ENCODE data around the gene SMIM11. TPM values are rescaled to one million over a fixed set of nuclear protein-coding genes. Genes with fewer than 3 reads are reported as not detected.

The SMIM11 gene
- total and polyA plus RNA-seq, 2 of the 4 experiments (the other 2 are of a cell fraction): 3.6 to 8.8 TPM

- no peaks in the 10 kb centered on the region for H3K36me3 ChIP-seq (ENCODE audit: control insufficient read depth, insufficient read depth, low read length)
- H3K27me3 ChIP-seq (ENCODE audit: control insufficient read depth, insufficient read depth, low read length): no peaks in the 10 kb centered on the region
- peaks cover 24% of the 10 kb centered on the region for H3K4me1 ChIP-seq (ENCODE audit: control insufficient read depth, insufficient read depth, low read length)
- intact Hi-C loops (cut with micrococcal nuclease) (no loop called here), in situ Hi-C loops (cut with MboI; ENCODE audit: low sequenced_read_pairs) (no loop called here), dilution Hi-C loops (cut with HindIII; ENCODE audit: low sequenced_read_pairs, unreplicated experiment) (no loop called here)
- 0 out of 4 replicates have a peak, but pooled peaks cover 0 to 4% of the 10 kb centered on the region in 2 experiments for H3K79me1 ChIP-seq (ENCODE audit: low read depth in 1 of 2, low read length in 2 of 2)
- TF ChIP-seq SMC3 (IDR thresholded peaks at IDR 0.05; ENCODE audit: low read depth, low read length): no peak
- no peak for TF ChIP-seq RAD21 (IDR thresholded peaks at IDR 0.05; ENCODE audit: low read length)
- no peak for TF ChIP-seq CEBPB (IDR thresholded peaks at IDR 0.05; ENCODE audit: low read depth, low read length)
- TF ChIP-seq MAZ (IDR thresholded peaks at IDR 0.05; ENCODE audit: borderline replicate concordance, low read depth, low read length): no peak
- no peak for TF ChIP-seq POLR2A (IDR thresholded peaks at IDR 0.05; ENCODE audit: low read depth, low read length)
- TF ChIP-seq ELK1 (IDR thresholded peaks at IDR 0.05; ENCODE audit: borderline replicate concordance, low read depth, low read length): no peak
- no peak for TF ChIP-seq BHLHE40 (IDR thresholded peaks at IDR 0.05; ENCODE audit: low read depth, low read length)
- no peak for TF ChIP-seq NFE2L2 (IDR thresholded peaks at IDR 0.05; ENCODE audit: low read depth, low read length)
- TF ChIP-seq MXI1 (IDR thresholded peaks at IDR 0.05; ENCODE audit: borderline replicate concordance, low read depth, low read length): no peak
- TF ChIP-seq CTCF (conservative IDR thresholded peaks at IDR 0.05; ENCODE audit: low read depth, low read length): no peak
- no peak for TF ChIP-seq CHD1 (IDR thresholded peaks at IDR 0.05; ENCODE audit: low read depth, low read length)
- TF ChIP-seq, protein P1, sequence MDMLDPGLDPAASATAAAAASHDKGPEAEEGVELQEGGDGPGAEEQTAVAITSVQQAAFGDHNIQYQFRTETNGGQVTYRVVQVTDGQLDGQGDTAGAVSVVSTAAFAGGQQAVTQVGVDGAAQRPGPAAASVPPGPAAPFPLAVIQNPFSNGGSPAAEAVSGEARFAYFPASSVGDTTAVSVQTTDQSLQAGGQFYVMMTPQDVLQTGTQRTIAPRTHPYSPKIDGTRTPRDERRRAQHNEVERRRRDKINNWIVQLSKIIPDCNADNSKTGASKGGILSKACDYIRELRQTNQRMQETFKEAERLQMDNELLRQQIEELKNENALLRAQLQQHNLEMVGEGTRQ (IDR thresholded peaks at IDR 0.05; ENCODE audit: low read depth, low read length): no peak
- TF ChIP-seq FOS (IDR thresholded peaks at IDR 0.05; ENCODE audit: low read depth, low read length): no peak
- TF ChIP-seq RCOR1 (IDR thresholded peaks at IDR 0.05; ENCODE audit: insufficient replicate concordance, low read length): no peak
- no peak for TF ChIP-seq MAFK (IDR thresholded peaks at IDR 0.05; ENCODE audit: low read depth, low read length)
- no peak for TF ChIP-seq RFX5 (IDR thresholded peaks at IDR 0.05; ENCODE audit: low read depth, low read length)
- no peak overlapping the region for H3K56ac ChIP-seq (ENCODE audit: extremely low read depth, insufficient read depth, low read length)
- no peak overlapping the region for H4K5ac ChIP-seq (ENCODE audit: low read depth, low read length)
- no peak overlapping the region for H3K23ac ChIP-seq (ENCODE audit: low read depth, low read length)
- H4K91ac ChIP-seq (ENCODE audit: insufficient read depth, low read depth, low read length): no peak overlapping the region
- ChIA-PET CTCF (no interaction called here), POLR2A (ENCODE audit: unreplicated experiment) (no interaction called here)
- no peaks in the 10 kb centered on the region for H3K9me3 ChIP-seq (ENCODE audit: control insufficient read depth, insufficient read depth, low read length)
- no peak overlapping the region for H3K4ac ChIP-seq (ENCODE audit: low read depth, low read length)
- no peak overlapping the region for H3K14ac ChIP-seq (replicated peaks; ENCODE audit: low read depth, low read length)
- BruUV-seq (replicated peaks): no TSS peak
- no peaks in the 10 kb centered on the region for H4K20me1 ChIP-seq (ENCODE audit: insufficient read depth, low read length)
- H4K8ac ChIP-seq (ENCODE audit: low read depth in 2 of 2, low read length in 2 of 2): no peak overlapping the region
- H2BK15ac ChIP-seq (ENCODE audit: low read depth, low read length): no peak overlapping the region
- no peak overlapping the region for H3K9ac ChIP-seq (ENCODE audit: low read depth, low read length)
- ATAC-seq (ENCODE audit: low read depth): no peak
- H3K4me2 ChIP-seq (ENCODE audit: low read depth, low read length): no peak overlapping the region
- DNase-seq: no peak
- H2AFZ ChIP-seq (replicated peaks; ENCODE audit: low read length, poor library complexity): no peak overlapping the region
- no peak overlapping the region for H2BK20ac ChIP-seq (ENCODE audit: low read depth, low read length)
- WGBS, 2 experiments (ENCODE audit: extremely low coverage in 2 of 2, insufficient read length in 1 of 2): no CpG with 5 or more reads among the region's 7 CpGs
- no peak overlapping the region for H2BK5ac ChIP-seq (ENCODE audit: low read depth, low read length, poor library complexity, severe bottlenecking)
- H3K9me1 ChIP-seq (ENCODE audit: insufficient read depth, low read length): peaks cover 13% of the 10 kb centered on the region
- no peak overlapping the region for H3K27ac ChIP-seq (ENCODE audit: insufficient read depth, low read length)
- H2BK120ac ChIP-seq (ENCODE audit: low read depth, low read length): no peak overlapping the region
- H2AK5ac ChIP-seq (ENCODE audit: low read depth, low read length): no peak overlapping the region
- no peak overlapping the region for H2AK9ac ChIP-seq (replicated peaks; ENCODE audit: low read depth, low read length, poor library complexity)
- H3K4me3 ChIP-seq (ENCODE audit: insufficient read depth, low read depth, low read length): no peak overlapping the region
- no peak overlapping the region for H3K18ac ChIP-seq (ENCODE audit: low read depth, low read length)
These were observed 32.0 kb upstream of the SMIM11 start for GRCh38 chr21:34343347-34343746.

Measured in IMR-90 (cell line).